CD4-positive, alpha-beta T cell treated with Interferon gamma for 1 hour (primary cell): ENCODE results near the gene CCDC14.
"Not testable (repeated sequence)": the region's sequence is repeated elsewhere in the genome, so short reads cannot be mapped to it uniquely, and the experiment has no call there.

Source experiments
- DNase-seq: peaks from one replicate; pipeline ENCODE4 v3.0.0-alpha.2; 2020

CCDC14 gene

GRCh38 chr3:123960781-123961507 is at the start of gene CCDC14:
CCDC14 (minus strand) TSS chr3:123961229; CDS start chr3:123961173, 56 bp downstream.
- peak; percentile 72 for DNase-seq

DNA sequence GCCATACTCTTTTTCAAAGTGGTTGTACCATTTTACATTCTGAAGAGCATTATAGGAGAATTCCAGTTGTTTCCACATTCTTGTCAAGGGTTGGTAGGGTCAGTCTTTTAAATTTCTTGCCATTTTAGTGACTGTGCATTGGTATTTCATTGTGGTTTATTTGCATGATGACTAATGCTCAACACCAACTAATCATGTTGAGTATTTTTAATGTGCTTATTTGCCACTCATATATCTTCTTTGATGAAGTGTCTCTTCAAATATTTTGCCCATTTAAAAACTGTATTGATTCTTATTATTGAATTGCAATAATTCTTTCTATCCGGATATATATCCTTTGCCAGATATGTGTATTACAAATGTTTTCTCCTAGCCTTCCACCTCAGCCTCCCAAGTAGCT is 47.3 kb upstream of the CCDC14 start:
- not testable (repeated sequence) for DNase-seq

DNA sequence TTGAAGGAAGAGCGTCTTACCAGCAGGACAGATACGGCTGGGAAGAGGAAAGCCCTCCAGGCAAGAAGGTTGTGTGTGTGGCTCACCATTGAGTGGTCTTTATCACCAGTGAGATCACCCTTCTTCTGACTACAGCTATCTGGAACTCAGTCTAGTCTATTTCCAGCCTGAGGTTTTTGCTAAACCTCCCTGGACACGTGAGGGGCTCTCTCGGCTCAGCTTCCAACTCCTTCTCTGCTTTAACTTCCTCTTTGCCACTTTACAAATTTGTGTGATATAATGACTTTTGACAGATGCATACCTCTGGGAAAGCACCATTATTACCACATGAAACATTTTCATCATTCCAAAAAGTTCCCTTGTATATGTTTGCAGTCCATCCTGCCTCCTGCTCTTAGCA is 46.2 kb upstream of the CCDC14 start:
- no peak for DNase-seq

DNA sequence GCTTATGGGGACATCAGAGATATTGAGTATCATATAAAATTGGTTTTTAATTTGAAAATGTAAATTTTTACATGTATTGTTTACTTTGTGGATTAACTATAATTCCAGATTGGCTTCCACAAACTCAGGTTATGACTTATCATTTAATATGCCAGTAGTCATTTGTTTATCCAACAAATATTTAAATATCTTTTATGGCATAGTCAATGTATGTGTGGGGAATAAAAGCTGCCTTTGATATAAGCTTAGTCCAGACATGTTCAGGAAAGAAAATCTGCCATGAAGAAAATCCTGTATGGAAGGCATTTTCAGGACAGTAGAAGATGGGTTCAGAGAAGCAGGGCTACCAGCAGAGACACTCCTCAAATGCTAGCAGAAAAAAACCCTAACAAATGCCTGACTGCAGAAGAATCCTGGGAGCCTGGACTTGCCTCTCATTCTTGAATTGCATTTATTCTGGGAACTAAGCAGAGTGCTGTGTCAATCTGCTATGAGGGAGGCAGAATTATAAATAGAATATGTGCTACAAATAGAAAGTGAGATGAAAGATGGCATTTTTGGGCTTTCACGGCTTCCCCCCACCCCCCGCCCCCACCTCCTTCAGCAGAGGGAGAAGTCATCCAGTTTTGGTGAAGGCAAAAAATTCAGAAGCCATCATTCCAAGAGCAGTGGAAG is 41.5 kb upstream of the CCDC14 start:
- not testable (repeated sequence) for DNase-seq

DNA sequence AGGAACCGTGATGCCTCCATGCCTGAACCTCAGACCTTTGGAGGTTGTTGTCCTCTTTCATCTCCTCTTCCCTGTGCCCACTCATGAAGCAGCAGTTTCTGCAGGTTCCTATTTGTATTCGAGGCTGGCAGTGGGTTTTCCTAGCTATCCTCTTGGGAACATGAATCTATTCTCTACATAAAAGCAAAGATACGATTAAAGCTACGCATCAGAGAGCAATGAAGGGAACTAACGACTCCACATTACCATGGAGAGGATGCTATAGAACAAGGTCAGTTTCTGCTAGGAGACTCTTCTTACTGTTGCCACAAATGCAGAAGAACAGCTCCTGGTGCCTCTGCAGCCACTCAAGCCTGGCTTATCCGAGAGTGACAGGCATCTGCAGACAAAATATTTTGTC is 40.3 kb upstream of the CCDC14 start:
- DNase-seq = not testable (repeated sequence)

- no peak for DNase-seq
Measured at GRCh38 chr3:123997543-123997942, 36.5 kb upstream of the CCDC14 start.

- no peak for DNase-seq
Measured at GRCh38 chr3:123993818-123994217, 32.8 kb upstream of the CCDC14 start.

GRCh38 chr3:123991730-123992588 is 30.9 kb upstream of the CCDC14 start, which contains the start of gene ROPN1:
ROPN1 (minus strand) TSS chr3:123992124; CDS start chr3:123980481, 11,643 bp downstream.
- DNase-seq = not testable (repeated sequence)

- DNase-seq = no peak
Measured at GRCh38 chr3:123986427-123986826, 25.4 kb upstream of the CCDC14 start.

GRCh38 chr3:123984957-123985356 is 23.9 kb upstream of the CCDC14 start:
- no peak for DNase-seq

GRCh38 chr3:123984350-123984749 is 23.3 kb upstream of the CCDC14 start:
- no peak for DNase-seq

- not testable (repeated sequence) for DNase-seq
Measured at GRCh38 chr3:123981317-123981716, 20.3 kb upstream of the CCDC14 start.

- no peak for DNase-seq
Measured at GRCh38 chr3:123980539-123980938, 19.5 kb upstream of the CCDC14 start.

GRCh38 chr3:123979525-123980501 is 18.8 kb upstream of the CCDC14 start:
- peak; percentile 7 for DNase-seq

DNA sequence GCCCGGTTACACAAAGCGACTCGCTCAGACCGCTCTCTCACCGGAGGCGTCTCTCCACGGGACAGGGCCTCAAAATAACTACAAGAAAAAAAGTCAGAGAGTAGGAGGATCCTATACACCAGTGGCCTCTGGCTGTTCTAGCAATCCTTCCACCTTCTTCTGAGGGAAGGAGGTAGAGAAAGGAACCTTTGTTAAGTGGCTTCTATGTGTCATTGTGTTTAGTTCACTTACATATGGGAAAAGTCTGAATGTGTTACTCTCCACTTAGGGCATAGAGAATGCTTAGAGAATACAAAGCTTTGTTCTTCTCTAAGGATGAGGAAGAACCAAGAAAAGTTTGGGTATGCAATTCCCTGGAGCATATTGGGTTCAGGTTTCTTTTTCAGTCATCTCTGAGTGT is 15.9 kb upstream of the CCDC14 start:
- DNase-seq = not testable (repeated sequence)

DNA sequence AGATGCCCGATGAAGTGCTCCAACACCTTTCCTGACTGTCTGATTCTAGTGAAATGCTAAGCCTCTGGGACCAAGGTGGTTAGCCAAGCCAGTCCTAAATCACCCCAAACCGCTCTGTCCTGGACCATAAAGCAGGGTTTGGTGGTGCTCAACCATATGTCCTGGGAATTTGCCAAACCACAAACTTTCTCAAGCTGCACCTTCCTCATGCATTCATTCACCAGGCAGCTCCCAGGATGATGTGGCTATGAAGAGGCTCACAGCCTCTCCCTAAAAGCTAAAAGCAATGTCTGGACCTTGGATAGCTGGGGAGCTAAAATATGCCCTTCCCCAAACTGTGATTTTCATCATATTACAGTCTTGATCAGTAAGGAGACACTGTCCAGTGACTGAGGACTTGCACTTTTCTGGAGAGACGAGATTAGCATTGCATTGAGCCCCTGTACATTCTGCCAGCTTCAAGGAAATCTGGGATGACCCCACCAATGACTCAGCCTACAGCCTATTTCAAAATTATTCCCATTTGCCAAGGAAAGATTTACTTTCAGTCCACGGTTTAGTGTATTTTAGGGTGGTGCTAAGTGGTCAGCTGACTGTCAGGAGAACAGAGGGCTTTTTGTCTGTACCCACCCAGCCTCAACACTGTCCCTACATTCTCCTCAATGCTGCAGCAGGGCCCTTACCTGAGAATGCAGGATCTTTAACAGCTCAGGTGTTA is 15.3 kb upstream of the CCDC14 start:
- DNase-seq = not testable (repeated sequence)

- DNase-seq = not testable (repeated sequence)
Measured at GRCh38 chr3:123975030-123975429, 14.0 kb upstream of the CCDC14 start.

- no peak for DNase-seq
Measured at GRCh38 chr3:123971406-123971805, 10.4 kb upstream of the CCDC14 start.

DNA sequence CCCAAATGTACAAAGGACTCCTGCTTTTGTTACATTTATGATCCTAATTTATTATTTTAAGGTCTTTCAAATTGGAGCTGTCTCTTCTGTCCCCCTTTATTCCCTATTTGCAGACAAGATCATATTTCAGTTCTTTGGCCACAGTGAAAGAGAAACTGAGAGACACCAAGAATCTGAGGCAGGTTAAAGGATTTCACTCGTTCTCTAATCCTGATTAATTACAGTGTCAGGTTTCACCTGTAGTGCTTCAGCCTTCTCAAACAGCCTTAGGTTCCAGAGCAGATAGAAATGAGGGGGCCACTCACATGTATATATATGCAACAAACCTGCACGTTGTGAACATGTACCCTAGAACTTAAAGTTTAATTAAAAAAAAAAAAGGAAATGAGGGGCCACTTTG is 6.2 kb upstream of the CCDC14 start:
- DNase-seq = not testable (repeated sequence)

DNA sequence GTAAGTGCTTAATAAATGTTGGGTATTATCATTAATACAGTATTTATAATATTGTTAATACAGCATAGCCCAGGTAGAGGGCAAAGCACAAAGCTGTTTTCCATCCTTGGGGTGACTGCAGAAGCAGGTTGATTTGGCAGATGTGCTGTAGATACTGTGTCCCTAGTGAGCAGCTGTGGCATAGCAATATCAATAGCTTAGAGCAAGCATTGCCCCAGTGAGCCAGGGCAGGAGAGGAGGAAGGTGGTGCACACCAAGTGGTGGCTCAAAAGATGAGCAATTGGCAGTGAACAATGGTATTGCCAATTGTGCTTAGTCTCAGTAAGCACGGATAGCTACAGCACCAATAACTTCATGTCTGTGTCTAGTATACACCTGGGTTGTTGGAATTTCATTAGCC is 5.8 kb upstream of the CCDC14 start:
- DNase-seq = not testable (repeated sequence)

DNA sequence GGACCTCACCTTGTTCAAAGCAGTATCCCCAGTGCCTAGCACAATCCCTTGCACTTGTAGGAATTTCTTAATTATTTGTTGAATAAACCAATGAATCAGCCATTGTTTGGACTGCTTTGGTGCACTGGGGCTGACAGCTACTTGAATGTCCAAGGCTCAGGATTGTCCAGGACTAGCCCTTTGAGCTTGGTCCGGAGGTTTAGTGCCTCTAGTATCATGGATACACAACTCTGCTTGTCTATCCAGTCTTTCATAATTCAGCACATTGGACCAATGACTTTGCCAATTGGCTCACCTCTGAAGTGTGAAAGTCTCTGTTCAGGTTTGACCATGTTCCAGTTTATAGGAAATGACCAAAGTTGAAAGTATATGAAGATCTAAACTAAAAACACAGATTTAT is 3.8 kb upstream of the CCDC14 start:
- not testable (repeated sequence) for DNase-seq
